GM12872 (cell line): Measurements from ENCODE around the gene DGKQ.

Experiments used
- CTCF ChIP-seq: IDR thresholded peaks from 3 replicates; pipeline ENCODE4 v1.5.1; 2011; ENCODE audit warnings: low read depth, mild to moderate bottlenecking, low read length, moderate library complexity; ENCODE audit not compliant: insufficient read depth

The DGKQ gene

GRCh38 chr4:1002131-1002630, 28.8 kb upstream of the DGKQ start:
- TF ChIP-seq CTCF = no peak

GRCh38 chr4:1001561-1002130, 28.3 kb upstream of the DGKQ start:
- no peak for TF ChIP-seq CTCF

- TF ChIP-seq CTCF = no peak
Observed at GRCh38 chr4:1000686-1001260, 27.4 kb upstream of the DGKQ start.

GRCh38 chr4:999882-1000425, 26.6 kb upstream of the DGKQ start:
- TF ChIP-seq CTCF = no peak

GRCh38 chr4:998096-998691, 24.8 kb upstream of the DGKQ start:
- no peak for TF ChIP-seq CTCF

- no peak for TF ChIP-seq CTCF
Observed at GRCh38 chr4:997375-998071, 24.2 kb upstream of the DGKQ start.

- no peak for TF ChIP-seq CTCF
Observed at GRCh38 chr4:996997-997374, 23.6 kb upstream of the DGKQ start.
